Endodermal cell (in vitro differentiated cells): ENCODE data around the gene SBNO2. TPM values are rescaled to one million over a fixed set of nuclear protein-coding genes. Genes with fewer than 3 reads are reported as not detected.

ENCODE experiments used
- DNase-seq: peaks from one replicate; pipeline ENCODE4 v3.0.0-alpha.2; 2017
- H3K27ac ChIP-seq: 2 replicates; pipeline ENCODE4 v1.5.1; 2013; ENCODE audit warnings: mild to moderate bottlenecking, low read depth, low read length, moderate library complexity
- H3K27me3 ChIP-seq: 2 replicates; pipeline ENCODE4 v1.6.1; 2013; ENCODE audit warnings: mild to moderate bottlenecking, low read length, moderate library complexity; ENCODE audit not compliant: insufficient read depth, control insufficient read depth, poor library complexity, severe bottlenecking
- H3K36me3 ChIP-seq: 2 replicates; pipeline ENCODE4 v1.7.0; 2013; ENCODE audit warnings: mild to moderate bottlenecking, low read length, moderate library complexity; ENCODE audit not compliant: control insufficient read depth, insufficient read depth
- H3K4me1 ChIP-seq: one replicate; pipeline ENCODE4 v1.7.0; 2013; ENCODE audit warnings: low read length; ENCODE audit not compliant: control insufficient read depth, insufficient read depth
- H3K4me3 ChIP-seq: 2 replicates; pipeline ENCODE4 v1.5.1; 2013; ENCODE audit warnings: mild to moderate bottlenecking, low read length, moderate library complexity
- H3K9ac ChIP-seq: 2 replicates; pipeline ENCODE4 v1.6.1; 2013; ENCODE audit warnings: mild to moderate bottlenecking, low read length, moderate library complexity; ENCODE audit not compliant: poor library complexity, severe bottlenecking; ENCODE audit errors: extremely low read depth
- H3K9me3 ChIP-seq: 2 replicates; pipeline ENCODE4 v1.6.1; 2013; ENCODE audit warnings: mild to moderate bottlenecking, low read length, moderate library complexity; ENCODE audit not compliant: control insufficient read depth
- H3K27ac Mint-ChIP-seq: 2 replicates; pipeline ENCODE4 v1.8.0; 2020; ENCODE audit warnings: mixed read lengths
- H3K27me3 Mint-ChIP-seq: 2 replicates; pipeline ENCODE4 v1.8.0; 2021; ENCODE audit warnings: mild to moderate bottlenecking, mixed read lengths; ENCODE audit not compliant: insufficient read depth
- H3K36me3 Mint-ChIP-seq: 2 replicates; pipeline ENCODE4 v1.8.0; 2020; ENCODE audit warnings: low read depth, mixed read lengths
- H3K4me1 Mint-ChIP-seq: 2 replicates; pipeline ENCODE4 v1.8.0; 2020; ENCODE audit warnings: mixed read lengths
- H3K4me3 Mint-ChIP-seq: 2 replicates; pipeline ENCODE4 v1.8.0; 2020; ENCODE audit warnings: mild to moderate bottlenecking, moderate library complexity, mixed read lengths
- H3K9me3 Mint-ChIP-seq: 2 replicates; pipeline ENCODE4 v1.8.0; 2020; ENCODE audit warnings: mild to moderate bottlenecking, mixed read lengths
- WGBS, 2 experiments: methylation state at CpG; one replicate each; pipeline versions ENCODE4 v1.1.5 to v1.1.7; 2013; ENCODE audit warnings: missing lambda C conversion rate in 2 of 2, mixed read lengths in 1 of 2; ENCODE audit not compliant: insufficient coverage in 1 of 2, insufficient read length in 1 of 2; 5-methylcytosine and 5-hydroxymethylcytosine counted together
- total RNA-seq, 2 donors: library from RNA; stranded (reverse); fragmentation: NEBNext Ultra II Directional in 1 of 2; extraction: Animal tissue kit (Norgen Biotek cat#: 25700) in 1 of 2; gene quantifications; 2 replicates in 1 of 2; 3 replicates in 1 of 2; pipeline ENCODE4 v1.2.1, GENCODE V29; 2021
- TF ChIP-seq, protein P1 (sequence below): fragments of 200-600 bp; sonication (generic); conservative IDR thresholded peaks from 2 replicates; pipeline ENCODE4 v1.5.0; 2021; ENCODE audit warnings: antibody characterized with exemption, mild to moderate bottlenecking

SBNO2 gene
- total RNA-seq, 2 donors from 2014 or later, result 43.3 to 50.4 TPM

DNA sequence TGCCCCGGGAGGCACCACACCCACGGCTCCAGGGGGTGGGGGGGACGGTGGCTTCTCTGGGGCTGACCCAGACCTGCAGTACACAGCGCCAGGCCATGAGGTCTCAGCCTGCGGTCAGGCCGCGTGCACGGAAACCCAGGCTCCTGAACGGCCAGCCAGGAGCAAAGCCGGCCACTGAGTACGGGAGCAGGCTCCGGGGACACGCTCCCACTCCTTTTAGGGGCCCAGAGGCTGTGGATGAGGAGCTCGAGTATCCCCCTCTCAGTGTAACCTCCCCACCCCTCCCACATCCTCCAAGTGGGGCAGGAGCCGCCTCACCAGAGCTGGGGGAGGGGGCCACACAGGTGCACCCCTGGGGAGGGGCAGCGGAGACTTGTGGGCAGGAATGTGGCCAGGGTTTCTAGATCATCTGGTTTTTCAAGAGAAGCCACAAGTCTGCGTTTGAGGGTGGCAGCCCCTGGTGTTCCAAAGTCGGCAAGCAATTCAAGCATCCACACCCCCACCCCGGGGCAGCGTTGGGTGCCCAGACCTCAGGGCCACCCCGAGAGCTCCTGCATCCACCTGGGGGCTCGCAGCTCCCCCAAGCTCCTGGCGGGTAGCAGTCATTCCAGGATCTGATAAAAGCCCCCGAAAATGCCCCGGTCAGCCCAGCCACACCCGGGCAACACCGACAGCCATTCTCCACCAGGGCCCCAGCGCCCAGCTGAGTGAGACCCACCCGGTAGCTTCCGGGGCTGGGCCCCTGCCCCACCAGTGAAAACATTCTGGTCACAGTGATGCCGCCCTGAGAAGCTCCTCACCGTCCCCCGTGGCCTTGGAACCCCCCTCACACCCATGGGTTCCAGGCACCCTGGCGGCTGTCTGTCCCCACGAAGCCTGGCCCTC, 6.1 kb downstream of the SBNO2 start:
- DNase-seq, result no peak
- TF ChIP-seq, protein P1, sequence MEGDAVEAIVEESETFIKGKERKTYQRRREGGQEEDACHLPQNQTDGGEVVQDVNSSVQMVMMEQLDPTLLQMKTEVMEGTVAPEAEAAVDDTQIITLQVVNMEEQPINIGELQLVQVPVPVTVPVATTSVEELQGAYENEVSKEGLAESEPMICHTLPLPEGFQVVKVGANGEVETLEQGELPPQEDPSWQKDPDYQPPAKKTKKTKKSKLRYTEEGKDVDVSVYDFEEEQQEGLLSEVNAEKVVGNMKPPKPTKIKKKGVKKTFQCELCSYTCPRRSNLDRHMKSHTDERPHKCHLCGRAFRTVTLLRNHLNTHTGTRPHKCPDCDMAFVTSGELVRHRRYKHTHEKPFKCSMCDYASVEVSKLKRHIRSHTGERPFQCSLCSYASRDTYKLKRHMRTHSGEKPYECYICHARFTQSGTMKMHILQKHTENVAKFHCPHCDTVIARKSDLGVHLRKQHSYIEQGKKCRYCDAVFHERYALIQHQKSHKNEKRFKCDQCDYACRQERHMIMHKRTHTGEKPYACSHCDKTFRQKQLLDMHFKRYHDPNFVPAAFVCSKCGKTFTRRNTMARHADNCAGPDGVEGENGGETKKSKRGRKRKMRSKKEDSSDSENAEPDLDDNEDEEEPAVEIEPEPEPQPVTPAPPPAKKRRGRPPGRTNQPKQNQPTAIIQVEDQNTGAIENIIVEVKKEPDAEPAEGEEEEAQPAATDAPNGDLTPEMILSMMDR, result no peak
- Mint-ChIP-seq H3K4me3 (no peak overlapping the region), H3K36me3 (peaks cover 5% of the 10 kb centered on the region), H3K27me3 (no peaks in the 10 kb centered on the region), H3K27ac (no peak overlapping the region), H3K9me3 (no peaks in the 10 kb centered on the region), H3K4me1 (peaks cover 21% of the 10 kb centered on the region)
- 95% methylated on average over 14 to 35 of the region's 35 CpGs for WGBS, 2 experiments
- Histone ChIP-seq H3K9ac (no peak overlapping the region), H3K4me1 (peaks cover 5% of the 10 kb centered on the region), H3K27ac (no peak overlapping the region), H3K36me3 (no peaks in the 10 kb centered on the region), H3K27me3 (no peaks in the 10 kb centered on the region), H3K4me3 (no peak overlapping the region), H3K9me3 (no peaks in the 10 kb centered on the region)

DNA sequence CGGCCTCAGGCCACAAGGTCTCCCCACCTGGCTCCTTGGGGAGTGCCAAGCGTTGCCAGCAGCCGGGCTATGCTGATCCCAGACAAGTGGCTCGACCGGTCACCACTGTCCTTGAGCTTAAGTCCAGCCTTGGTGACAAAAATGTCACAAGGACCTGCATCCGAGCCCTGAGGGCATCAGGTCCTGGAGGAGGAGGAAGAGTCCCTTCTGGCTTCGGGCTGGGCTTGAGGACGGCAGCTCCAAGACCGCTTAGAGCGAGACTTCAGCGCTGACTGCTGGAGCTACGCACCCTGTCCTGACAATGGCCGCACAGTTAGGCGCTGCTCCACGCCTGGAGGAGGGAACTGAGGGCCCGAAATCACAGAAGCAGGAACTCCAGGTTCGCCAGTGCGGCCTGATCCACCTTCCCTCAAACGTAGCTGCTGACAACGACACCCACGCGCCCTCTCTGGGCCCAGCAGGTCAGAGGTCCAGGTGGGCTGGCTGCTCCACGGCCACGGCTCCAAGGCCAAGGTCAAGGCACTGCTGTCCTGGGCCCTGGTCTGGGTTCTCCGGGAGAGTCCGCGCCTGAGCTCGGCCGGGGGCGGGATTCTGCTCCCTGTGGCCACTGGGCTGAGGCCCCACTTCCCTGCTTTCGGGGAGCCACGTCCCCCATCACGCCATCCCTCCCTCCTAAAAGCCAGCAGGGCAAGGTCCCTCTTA, 7.0 kb downstream of the SBNO2 start:
- Mint-ChIP-seq H3K4me3 (no peak overlapping the region), H3K27me3 (no peaks in the 10 kb centered on the region), H3K9me3 (no peaks in the 10 kb centered on the region), H3K4me1 (peaks cover 14% of the 10 kb centered on the region), H3K27ac (no peak overlapping the region), H3K36me3 (peaks cover 7% of the 10 kb centered on the region)
- TF ChIP-seq, protein P1, result no peak
- no peak overlapping the region for H3K4me3 ChIP-seq
- H3K9me3 ChIP-seq, result no peaks in the 10 kb centered on the region
- H3K27me3 ChIP-seq, result no peaks in the 10 kb centered on the region
- WGBS, 2 experiments, result 94% methylated on average over 17 to 33 of the region's 33 CpGs
- DNase-seq, result no peak
- H3K9ac ChIP-seq, result no peak overlapping the region
- peaks cover under 1% of the 10 kb centered on the region for H3K4me1 ChIP-seq
- H3K36me3 ChIP-seq, result no peaks in the 10 kb centered on the region
- no peak overlapping the region for H3K27ac ChIP-seq

DNA sequence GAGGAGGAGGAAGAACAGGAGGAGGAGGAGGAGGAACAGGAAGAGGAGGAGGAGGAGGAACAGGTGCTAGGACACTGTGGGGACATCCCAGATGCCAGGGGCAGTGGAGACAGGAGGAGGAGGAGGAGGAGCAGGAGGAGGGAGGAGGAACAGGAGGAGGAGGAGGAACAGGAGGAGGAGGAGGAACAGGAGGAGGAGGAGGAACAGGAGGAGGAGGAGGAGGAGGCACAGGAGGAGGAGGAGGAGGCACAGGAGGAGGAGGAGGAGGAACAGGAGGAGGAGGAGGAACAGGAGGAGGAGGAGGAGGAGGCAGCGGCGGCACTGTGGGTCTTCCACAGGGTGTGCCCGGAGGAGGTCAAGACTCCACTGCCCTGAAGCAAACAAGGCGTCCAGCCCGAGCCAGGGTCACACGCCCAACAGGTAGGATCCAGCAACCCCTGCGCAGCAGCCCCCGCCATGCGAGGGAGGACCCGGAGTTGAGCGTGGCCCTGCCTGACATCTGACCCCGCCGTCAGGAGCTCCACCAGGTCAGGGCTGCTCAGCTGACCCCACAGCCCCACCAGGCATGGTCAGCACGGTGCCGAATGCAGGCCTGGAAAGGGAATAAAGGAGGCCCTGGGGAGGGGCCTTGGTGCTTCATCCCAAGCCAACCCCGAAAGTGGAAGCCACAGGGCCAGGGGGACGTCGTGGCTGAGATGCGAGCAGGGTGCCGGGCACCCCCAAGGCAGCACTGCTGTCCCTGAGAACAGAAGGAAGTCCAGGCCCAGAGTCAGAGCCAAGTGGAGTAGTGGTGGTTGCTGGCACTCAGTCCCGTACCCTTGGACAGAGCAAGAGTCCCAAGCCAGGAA, 9.2 kb downstream of the SBNO2 start:
- 92 to 95% methylated on average over 12 to 21 of the region's 21 CpGs for WGBS, 2 experiments

More for the DNA sequence above, 9.2 kb downstream of the SBNO2 start:
- Mint-ChIP-seq H3K4me3 (no peak overlapping the region), H3K27ac (peak overlapping the region; percentile 52), H3K36me3 (peaks cover 2% of the 10 kb centered on the region), H3K27me3 (no peaks in the 10 kb centered on the region), H3K4me1 (peaks cover 3% of the 10 kb centered on the region), H3K9me3 (no peaks in the 10 kb centered on the region)
- no peak overlapping the region for H3K9ac ChIP-seq
- no peak overlapping the region for H3K4me3 ChIP-seq
- no peaks in the 10 kb centered on the region for H3K4me1 ChIP-seq
- H3K36me3 ChIP-seq, result no peaks in the 10 kb centered on the region
- no peak overlapping the region for H3K27ac ChIP-seq
- no peak for DNase-seq
- TF ChIP-seq, protein P1, result no peak
- H3K27me3 ChIP-seq, result no peaks in the 10 kb centered on the region
- no peaks in the 10 kb centered on the region for H3K9me3 ChIP-seq
